C4-2B (cell line): ENCODE results near the gene RBM18.

Experiments
- ZFX ChIP-seq: fragments of 450-650 bp; IDR thresholded peaks from 2 replicates; pipeline ENCODE4 v1.6.1; 2017
- TF ChIP-seq, protein P1 (sequence below): fragments of 450-650 bp; conservative IDR thresholded peaks from 2 replicates; pipeline ENCODE4 v1.5.1; 2017; ENCODE audit warnings: mild to moderate bottlenecking

DNA sequence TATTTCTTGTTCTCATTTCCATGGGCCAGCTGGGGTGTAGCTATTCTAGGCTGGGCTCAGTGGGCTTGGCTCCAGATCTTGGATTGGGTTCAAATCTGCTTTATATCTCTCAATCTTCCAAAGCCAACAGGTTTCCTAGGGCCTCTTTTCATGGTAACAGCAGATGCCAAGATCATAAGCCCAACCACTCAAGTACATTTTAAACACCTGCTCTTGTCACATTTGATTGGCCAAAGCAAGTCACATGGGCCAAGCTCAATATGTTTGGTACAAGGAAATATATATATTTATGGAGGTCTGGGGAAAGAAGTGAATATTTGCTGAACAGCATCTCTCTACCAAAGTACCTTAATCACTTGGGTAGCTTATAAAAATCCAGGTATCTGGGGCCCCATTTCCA is 49.5 kb upstream of the RBM18 start:
- TF ChIP-seq, protein P1, sequence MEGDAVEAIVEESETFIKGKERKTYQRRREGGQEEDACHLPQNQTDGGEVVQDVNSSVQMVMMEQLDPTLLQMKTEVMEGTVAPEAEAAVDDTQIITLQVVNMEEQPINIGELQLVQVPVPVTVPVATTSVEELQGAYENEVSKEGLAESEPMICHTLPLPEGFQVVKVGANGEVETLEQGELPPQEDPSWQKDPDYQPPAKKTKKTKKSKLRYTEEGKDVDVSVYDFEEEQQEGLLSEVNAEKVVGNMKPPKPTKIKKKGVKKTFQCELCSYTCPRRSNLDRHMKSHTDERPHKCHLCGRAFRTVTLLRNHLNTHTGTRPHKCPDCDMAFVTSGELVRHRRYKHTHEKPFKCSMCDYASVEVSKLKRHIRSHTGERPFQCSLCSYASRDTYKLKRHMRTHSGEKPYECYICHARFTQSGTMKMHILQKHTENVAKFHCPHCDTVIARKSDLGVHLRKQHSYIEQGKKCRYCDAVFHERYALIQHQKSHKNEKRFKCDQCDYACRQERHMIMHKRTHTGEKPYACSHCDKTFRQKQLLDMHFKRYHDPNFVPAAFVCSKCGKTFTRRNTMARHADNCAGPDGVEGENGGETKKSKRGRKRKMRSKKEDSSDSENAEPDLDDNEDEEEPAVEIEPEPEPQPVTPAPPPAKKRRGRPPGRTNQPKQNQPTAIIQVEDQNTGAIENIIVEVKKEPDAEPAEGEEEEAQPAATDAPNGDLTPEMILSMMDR: no peak
- TF ChIP-seq ZFX: no peak
